Esophagus muscularis mucosa (tissue), 4 donors: Measurements from ENCODE around the gene AP2A1. TPM values are rescaled to one million over a fixed set of nuclear protein-coding genes. Genes with fewer than 3 reads are reported as not detected.
A peak's percentile ranks its signal among the peaks of the same experiment; 100 is the strongest.

Experiments used
- DNase-seq: peaks from one replicate; pipeline ENCODE4 v3.0.0-alpha.2; 2017; ENCODE audit errors: extremely low spot score
- H3K27ac ChIP-seq, 4 donors: fragments of 200-600 bp; sonication (generic); replicated peaks in 1 of 4; 1 replicate in 3 of 4; 2 replicates in 1 of 4; pipeline ENCODE4 v1.5.1; 2016 to 2019; ENCODE audit warnings: mild to moderate bottlenecking in 1 of 4
- H3K27me3 ChIP-seq, 4 donors: fragments of 200-600 bp; sonication (generic); one replicate each; pipeline versions ENCODE4 v1.5.1 to v1.6.0; 2016 to 2019
- H3K36me3 ChIP-seq, 4 donors: fragments of 200-600 bp; sonication (generic); one replicate each; pipeline ENCODE4 v1.5.1; 2016 to 2019
- H3K4me1 ChIP-seq, 4 donors: fragments of 200-600 bp; sonication (generic); one replicate each; pipeline ENCODE4 v1.5.1; 2016 to 2019
- H3K4me3 ChIP-seq, 4 donors: fragments of 200-600 bp; sonication (generic); 1 replicate in 2 of 4; 2 replicates in 2 of 4; pipeline ENCODE4 v1.5.1; 2016 to 2019; ENCODE audit warnings: mild to moderate bottlenecking in 4 of 4, moderate library complexity in 1 of 4
- H3K9me3 ChIP-seq, 4 donors: fragments of 200-600 bp; sonication (generic); 1 replicate in 3 of 4; 2 replicates in 1 of 4; pipeline ENCODE4 v1.5.1; 2016 to 2019
- EP300 ChIP-seq: sonication (generic); formaldehyde crosslinking; IDR thresholded peaks from one replicate; pipeline ENCODE4 v1.6.1; 2017; ENCODE audit warnings: antibody characterized with exemption
- POLR2A ChIP-seq: fragments of 450-650 bp; IDR thresholded peaks from one replicate; pipeline ENCODE4 v1.6.1; 2017; ENCODE audit warnings: antibody characterized with exemption, moderate library complexity, mild to moderate bottlenecking, low read depth
- POLR2AphosphoS5 ChIP-seq, 2 donors: sonication (generic); formaldehyde crosslinking; IDR thresholded peaks; one replicate each; pipeline ENCODE4 v1.6.1; 2017; ENCODE audit warnings: antibody characterized with exemption in 2 of 2
- WGBS: methylation state at CpG from one replicate; pipeline ENCODE4 v1.1.5; 2018; 5-methylcytosine and 5-hydroxymethylcytosine counted together
- intact Hi-C: fragments of 100-400 bp; cut with DNase I; formaldehyde crosslinking; loops from one replicate; pipeline ENCODE4 v1.15.1; 2023
- total RNA-seq, 4 donors: library from RNA; depleted of rRNA; stranded (reverse); fragments of >200 nt; gene quantifications; one replicate each; pipeline versions ENCODE4 v1.1.0 to v1.2.1, GENCODE V29; 2016
- TF ChIP-seq, protein P1 (sequence below), 3 experiments: fragments of 200-600 bp in 2 of 3; fragments of 450-650 bp in 1 of 3; sonication (generic) in 2 of 3; IDR thresholded peaks; one replicate each; pipeline ENCODE4 v1.5.1; 2017 to 2019; ENCODE audit warnings: antibody characterized with exemption in 3 of 3, mild to moderate bottlenecking in 2 of 3, moderate library complexity in 1 of 3

The AP2A1 gene
- total RNA-seq, 4 donors from 2014 or later = 56.9 to 114 (median 87.8) TPM

DNA sequence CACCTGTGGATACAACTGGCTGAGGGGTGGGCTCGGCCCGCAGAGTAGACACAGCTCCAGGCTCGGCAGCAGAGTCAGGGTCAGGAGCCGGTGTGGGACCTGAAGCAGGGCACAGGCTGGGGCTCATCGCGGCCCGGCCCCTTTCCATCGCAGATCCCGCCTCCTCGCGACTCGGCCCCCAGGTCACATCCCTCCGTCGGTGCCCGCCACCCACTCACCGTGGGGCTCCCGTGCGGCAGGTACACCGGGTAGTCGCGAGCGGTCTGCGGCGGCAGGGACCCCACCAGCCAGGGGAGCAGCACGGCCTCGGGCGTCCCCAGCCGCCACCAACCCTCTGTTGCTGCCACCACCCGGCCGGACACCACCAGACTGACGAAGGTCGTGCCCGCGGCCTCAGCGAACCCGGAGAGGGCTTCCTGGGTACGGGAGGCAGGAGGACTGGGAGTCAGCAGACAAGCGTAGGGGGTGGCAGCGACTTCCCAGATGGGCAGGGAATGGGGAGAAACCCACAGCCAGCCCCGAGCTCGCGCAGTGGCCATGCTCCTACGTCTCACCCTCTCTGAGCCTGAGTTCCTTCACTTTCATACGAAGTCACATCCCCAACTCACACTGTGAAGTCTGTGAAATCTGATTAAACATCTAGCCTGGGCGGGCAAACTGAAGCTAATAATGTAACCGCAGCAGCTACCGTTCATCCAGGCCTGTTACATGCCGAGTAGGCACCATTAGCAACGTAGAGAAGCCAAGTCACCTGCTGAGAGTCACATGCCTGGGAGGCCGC lies 42.5 kb downstream of the AP2A1 start:
- Histone ChIP-seq H3K4me1 (peaks cover 28 to 51% (median 40%) of the 10 kb centered on the region in 4 donors), H3K27me3 (no peaks in the 10 kb centered on the region), H3K4me3 (peak overlapping the region; percentile 67 to 94 (median 76)), H3K36me3 (peaks cover 10 to 36% (median 33%) of the 10 kb centered on the region in 4 donors), H3K27ac (peak overlapping the region; percentile 82 to 90 (median 86)), H3K9me3 (no peaks in the 10 kb centered on the region)
- intact Hi-C loops = no loop called here
- 25% methylated on average over 21 of the region's 50 CpGs for WGBS
- TF ChIP-seq EP300 (no peak), POLR2A (no peak), POLR2AphosphoS5 (IDR thresholded peaks at IDR 0.05) (peak; percentile 30 to 46)
- TF ChIP-seq, protein P1, sequence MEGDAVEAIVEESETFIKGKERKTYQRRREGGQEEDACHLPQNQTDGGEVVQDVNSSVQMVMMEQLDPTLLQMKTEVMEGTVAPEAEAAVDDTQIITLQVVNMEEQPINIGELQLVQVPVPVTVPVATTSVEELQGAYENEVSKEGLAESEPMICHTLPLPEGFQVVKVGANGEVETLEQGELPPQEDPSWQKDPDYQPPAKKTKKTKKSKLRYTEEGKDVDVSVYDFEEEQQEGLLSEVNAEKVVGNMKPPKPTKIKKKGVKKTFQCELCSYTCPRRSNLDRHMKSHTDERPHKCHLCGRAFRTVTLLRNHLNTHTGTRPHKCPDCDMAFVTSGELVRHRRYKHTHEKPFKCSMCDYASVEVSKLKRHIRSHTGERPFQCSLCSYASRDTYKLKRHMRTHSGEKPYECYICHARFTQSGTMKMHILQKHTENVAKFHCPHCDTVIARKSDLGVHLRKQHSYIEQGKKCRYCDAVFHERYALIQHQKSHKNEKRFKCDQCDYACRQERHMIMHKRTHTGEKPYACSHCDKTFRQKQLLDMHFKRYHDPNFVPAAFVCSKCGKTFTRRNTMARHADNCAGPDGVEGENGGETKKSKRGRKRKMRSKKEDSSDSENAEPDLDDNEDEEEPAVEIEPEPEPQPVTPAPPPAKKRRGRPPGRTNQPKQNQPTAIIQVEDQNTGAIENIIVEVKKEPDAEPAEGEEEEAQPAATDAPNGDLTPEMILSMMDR (IDR thresholded peaks at IDR 0.05) = peak in 1 of 3 experiments; percentile 9
- DNase-seq = no peak

DNA sequence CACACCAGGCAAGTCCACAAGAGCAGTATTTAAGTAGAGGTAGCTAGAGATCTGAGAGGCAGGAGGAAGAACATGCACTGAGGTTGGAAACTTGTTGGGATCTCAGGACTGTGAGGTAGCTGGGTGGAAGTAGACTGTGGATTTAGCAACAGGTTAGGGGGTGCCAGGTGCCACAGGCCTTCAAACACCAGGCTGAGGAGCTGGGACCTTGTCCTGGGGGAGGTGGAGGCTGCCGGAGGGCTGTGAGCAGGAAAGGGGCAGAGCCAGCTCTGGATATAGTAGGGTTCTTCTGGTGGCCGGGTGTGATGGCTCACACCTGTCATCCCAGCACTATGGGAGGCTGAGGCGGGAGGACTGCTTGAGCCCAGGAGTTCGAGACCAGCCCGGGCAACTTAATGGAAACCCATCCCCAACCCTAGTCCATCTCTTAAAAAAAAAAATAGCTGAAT lies 43.2 kb downstream of the AP2A1 start:
- WGBS = 88% methylated on average over 4 of the region's 5 CpGs
- TF ChIP-seq POLR2A = no peak
- TF ChIP-seq EP300 = no peak
- TF ChIP-seq, protein P1 (IDR thresholded peaks at IDR 0.05) = no peak
- TF ChIP-seq POLR2AphosphoS5 (IDR thresholded peaks at IDR 0.05) = no peak
- no peaks in the 10 kb centered on the region for H3K27me3 ChIP-seq
- peaks cover 10 to 30% (median 27%) of the 10 kb centered on the region in 4 donors for H3K36me3 ChIP-seq
- H3K4me3 ChIP-seq = peak overlapping the region; percentile 67 to 94 (median 76)
- intact Hi-C loops = loop anchor here (5.0 kb wide), 1 partner anchor 67 kb away; the partner anchor contains the start of genes AKT1S1 and TBC1D17
- no peaks in the 10 kb centered on the region for H3K9me3 ChIP-seq
- peaks cover 28 to 53% (median 42%) of the 10 kb centered on the region in 4 donors for H3K4me1 ChIP-seq
- peak overlapping the region; percentile 82 to 90 (median 86) for H3K27ac ChIP-seq
- DNase-seq = no peak

DNA sequence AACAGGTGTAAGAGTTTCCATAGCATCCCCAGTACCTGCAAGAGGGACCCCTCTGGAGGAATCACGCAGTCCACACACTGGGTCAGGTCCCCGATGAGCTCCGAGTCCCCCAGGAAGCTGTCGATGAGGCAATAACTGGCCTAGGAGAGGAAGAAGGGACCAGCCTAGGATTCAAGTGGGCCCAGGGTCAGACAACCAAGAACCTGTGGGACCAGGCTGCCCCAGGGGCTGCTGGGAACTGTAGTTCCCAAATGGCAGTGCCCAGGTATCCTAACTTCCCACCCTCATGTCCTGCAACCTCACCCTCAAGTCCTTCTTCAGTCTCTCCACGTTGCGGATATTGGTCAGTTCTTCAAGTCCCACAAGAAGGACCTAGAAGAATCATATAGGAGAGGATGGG lies 44.5 kb downstream of the AP2A1 start:
- Histone ChIP-seq H3K4me3 (no peak overlapping the region), H3K27ac (no peak overlapping the region), H3K27me3 (no peaks in the 10 kb centered on the region), H3K4me1 (peaks cover 28 to 50% (median 41%) of the 10 kb centered on the region in 4 donors), H3K9me3 (no peaks in the 10 kb centered on the region), H3K36me3 (peaks cover 7 to 17% (median 15%) of the 10 kb centered on the region in 4 donors)
- intact Hi-C loops = loop anchor here (5.0 kb wide), 1 partner anchor 66 kb away; the partner anchor contains the start of genes AKT1S1 and TBC1D17
- no peak for DNase-seq
- TF ChIP-seq, protein P1 (IDR thresholded peaks at IDR 0.05) = no peak
- WGBS = 95% methylated on average over 6 of the region's 6 CpGs

DNA sequence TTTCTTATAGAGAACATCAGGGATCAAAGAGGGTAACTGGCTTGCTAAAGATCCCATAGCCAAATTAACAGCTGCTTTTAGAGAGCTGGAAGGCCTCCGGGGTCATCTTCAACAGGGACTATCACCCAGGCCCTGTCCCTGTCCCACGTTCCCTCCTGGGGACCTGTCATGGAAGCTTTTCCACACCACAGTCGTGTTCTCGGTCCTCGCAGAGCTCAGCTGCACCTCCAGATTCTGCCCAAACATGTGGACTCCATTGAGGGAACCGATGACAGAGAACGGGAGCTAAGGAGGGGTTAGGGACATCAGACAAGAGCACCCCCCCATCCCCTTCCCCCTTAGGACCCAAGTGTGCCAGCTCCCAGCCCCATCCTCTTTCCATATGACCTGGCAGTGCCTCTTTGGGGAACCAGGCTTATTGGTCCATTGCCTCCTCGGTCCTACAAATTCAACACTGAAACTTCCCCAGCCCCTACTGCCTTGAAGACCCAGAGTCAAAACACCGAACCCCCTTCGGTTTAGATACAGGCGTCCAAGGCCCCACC lies 45.7 kb downstream of the AP2A1 start:
- Histone ChIP-seq H3K4me3 (peak overlapping the region; percentile 66 to 70 (median 67)), H3K36me3 (peaks cover 0 to 5% (median 3%) of the 10 kb centered on the region in 4 donors), H3K4me1 (peaks cover 36 to 58% (median 49%) of the 10 kb centered on the region in 4 donors), H3K27ac (peak overlapping the region; percentile 84 to 92 (median 86)), H3K9me3 (no peaks in the 10 kb centered on the region), H3K27me3 (no peaks in the 10 kb centered on the region)
- TF ChIP-seq, protein P1 (IDR thresholded peaks at IDR 0.05) = no peak
- no peak for TF ChIP-seq POLR2A
- no peak for TF ChIP-seq EP300
- TF ChIP-seq POLR2AphosphoS5 (IDR thresholded peaks at IDR 0.05) = no peak
- intact Hi-C loops = loop anchor here (5.0 kb wide), 1 partner anchor 65 kb away; the partner anchor contains the start of genes AKT1S1 and TBC1D17
- no peak for DNase-seq
- 55% methylated on average over 8 of the region's 11 CpGs for WGBS
